DOHH2 (cell line): ENCODE data around the gene ZNF286A.

Experiments used
- H3F3A ChIP-seq: fragments of 200-600 bp; sonication (generic), shearing (Covaris generic); 2 replicates; pipeline ENCODE4 v1.6.0; 2016; ENCODE audit warnings: antibody characterized with exemption, mild to moderate bottlenecking; ENCODE audit not compliant: control insufficient read depth, insufficient read depth
- H3K27ac ChIP-seq: fragments of 200-600 bp; sonication (generic); 2 replicates; pipeline ENCODE4 v1.5.1; 2014; ENCODE audit warnings: low read depth, mild to moderate bottlenecking, low read length, moderate library complexity
- H3K27me3 ChIP-seq: fragments of 200-600 bp; sonication (generic); 2 replicates; pipeline ENCODE4 v1.6.1; 2014; ENCODE audit warnings: mild to moderate bottlenecking, low read length, mixed read lengths; ENCODE audit not compliant: control insufficient read depth
- H3K36me3 ChIP-seq: fragments of 200-600 bp; sonication (generic); 2 replicates; pipeline ENCODE4 v1.6.1; 2014; ENCODE audit warnings: mild to moderate bottlenecking, low read length, moderate library complexity, mixed read lengths; ENCODE audit not compliant: control insufficient read depth
- H3K4me1 ChIP-seq: fragments of 200-600 bp; sonication (generic); 2 replicates; pipeline ENCODE4 v1.6.1; 2014; ENCODE audit warnings: mild to moderate bottlenecking, low read length, mixed read lengths; ENCODE audit not compliant: control insufficient read depth
- H3K4me2 ChIP-seq: fragments of 200-600 bp; sonication (generic); 2 replicates; pipeline ENCODE4 v1.6.0; 2014; ENCODE audit warnings: mild to moderate bottlenecking, low read length, moderate library complexity
- H3K4me3 ChIP-seq: fragments of 200-600 bp; sonication (generic); 2 replicates; pipeline ENCODE4 v1.5.1; 2014; ENCODE audit warnings: mild to moderate bottlenecking, low read length, mixed read lengths
- H3K79me2 ChIP-seq: fragments of 200-600 bp; sonication (generic); 2 replicates; pipeline ENCODE4 v1.6.1; 2014; ENCODE audit warnings: mild to moderate bottlenecking, low read length, mixed read lengths; ENCODE audit not compliant: control insufficient read depth
- H3K9me2 ChIP-seq: fragments of 200-600 bp; sonication (generic); replicated peaks from 2 replicates; pipeline ENCODE4 v1.6.1; 2014; ENCODE audit warnings: mild to moderate bottlenecking, low read length, mixed read lengths; ENCODE audit not compliant: control insufficient read depth
- H3K9me3 ChIP-seq: fragments of 200-600 bp; sonication (generic); 2 replicates; pipeline ENCODE4 v1.6.1; 2014; ENCODE audit warnings: antibody characterized with exemption, low read length, mixed read lengths; ENCODE audit not compliant: control insufficient read depth, insufficient read depth
- H4K20me1 ChIP-seq: fragments of 200-600 bp; sonication (generic); 2 replicates; pipeline ENCODE4 v1.6.0; 2014; ENCODE audit warnings: low read depth, mild to moderate bottlenecking, antibody characterized with exemption, low read length, moderate library complexity; ENCODE audit not compliant: control insufficient read depth, insufficient read depth
- EZH2phosphoT487 ChIP-seq: fragments of 200-600 bp; sonication (generic); IDR thresholded peaks from 2 replicates; pipeline ENCODE4 v1.6.1; 2017; ENCODE audit warnings: borderline replicate concordance, mild to moderate bottlenecking, antibody characterized with exemption, low read length, moderate library complexity, mixed read lengths
- TF ChIP-seq, protein P1 (sequence below): fragments of 200-600 bp; sonication (generic); IDR thresholded peaks from one replicate; pipeline ENCODE4 v1.5.1; 2014; ENCODE audit warnings: antibody characterized with exemption, mild to moderate bottlenecking, low read depth, low read length; ENCODE audit not compliant: poor library complexity, severe bottlenecking

ZNF286A gene

GRCh38 chr17:15741624-15742023 is 42.1 kb downstream of the ZNF286A start:
- Histone ChIP-seq H3K27ac (no peak overlapping the region), H3K9me2 (no peaks in the 10 kb centered on the region), H3K4me1 (peaks cover under 1% of the 10 kb centered on the region), H3K36me3 (no peaks in the 10 kb centered on the region), H4K20me1 (no peaks in the 10 kb centered on the region), H3K27me3 (no peaks in the 10 kb centered on the region; the same call in 1 of the 2 replicates), H3K4me3 (no peak overlapping the region), H3K79me2 (no peaks in the 10 kb centered on the region), H3K9me3 (no peaks in the 10 kb centered on the region), H3K4me2 (no peak overlapping the region), H3F3A (no peaks in the 10 kb centered on the region)
- TF ChIP-seq, protein P1, sequence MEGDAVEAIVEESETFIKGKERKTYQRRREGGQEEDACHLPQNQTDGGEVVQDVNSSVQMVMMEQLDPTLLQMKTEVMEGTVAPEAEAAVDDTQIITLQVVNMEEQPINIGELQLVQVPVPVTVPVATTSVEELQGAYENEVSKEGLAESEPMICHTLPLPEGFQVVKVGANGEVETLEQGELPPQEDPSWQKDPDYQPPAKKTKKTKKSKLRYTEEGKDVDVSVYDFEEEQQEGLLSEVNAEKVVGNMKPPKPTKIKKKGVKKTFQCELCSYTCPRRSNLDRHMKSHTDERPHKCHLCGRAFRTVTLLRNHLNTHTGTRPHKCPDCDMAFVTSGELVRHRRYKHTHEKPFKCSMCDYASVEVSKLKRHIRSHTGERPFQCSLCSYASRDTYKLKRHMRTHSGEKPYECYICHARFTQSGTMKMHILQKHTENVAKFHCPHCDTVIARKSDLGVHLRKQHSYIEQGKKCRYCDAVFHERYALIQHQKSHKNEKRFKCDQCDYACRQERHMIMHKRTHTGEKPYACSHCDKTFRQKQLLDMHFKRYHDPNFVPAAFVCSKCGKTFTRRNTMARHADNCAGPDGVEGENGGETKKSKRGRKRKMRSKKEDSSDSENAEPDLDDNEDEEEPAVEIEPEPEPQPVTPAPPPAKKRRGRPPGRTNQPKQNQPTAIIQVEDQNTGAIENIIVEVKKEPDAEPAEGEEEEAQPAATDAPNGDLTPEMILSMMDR, result no peak
- TF ChIP-seq EZH2phosphoT487, result no peak

GRCh38 chr17:15742051-15742795 is 42.7 kb downstream of the ZNF286A start:
- no peaks in the 10 kb centered on the region for H4K20me1 ChIP-seq
- H3F3A ChIP-seq, result no peaks in the 10 kb centered on the region
- no peak overlapping the region for H3K4me3 ChIP-seq
- TF ChIP-seq, protein P1, result no peak
- no peak for TF ChIP-seq EZH2phosphoT487
- H3K9me2 ChIP-seq, result no peaks in the 10 kb centered on the region
- no peaks in the 10 kb centered on the region for H3K9me3 ChIP-seq
- H3K4me1 ChIP-seq, result peaks cover 6% of the 10 kb centered on the region
- no peak overlapping the region for H3K27ac ChIP-seq
- H3K4me2 ChIP-seq, result no peak overlapping the region
- no peaks in the 10 kb centered on the region for H3K79me2 ChIP-seq
- H3K27me3 ChIP-seq, result no peaks in the 10 kb centered on the region; the same call in 1 of the 2 replicates
- no peaks in the 10 kb centered on the region for H3K36me3 ChIP-seq

GRCh38 chr17:15742921-15743320 is 43.4 kb downstream of the ZNF286A start:
- H4K20me1 ChIP-seq, result no peaks in the 10 kb centered on the region
- TF ChIP-seq EZH2phosphoT487, result no peak
- TF ChIP-seq, protein P1, result no peak
- no peak overlapping the region for H3K27ac ChIP-seq
- H3K9me3 ChIP-seq, result no peaks in the 10 kb centered on the region
- no peaks in the 10 kb centered on the region for H3K36me3 ChIP-seq
- no peaks in the 10 kb centered on the region for H3K79me2 ChIP-seq
- peaks cover 10% of the 10 kb centered on the region for H3K4me1 ChIP-seq
- no peaks in the 10 kb centered on the region for H3K9me2 ChIP-seq
- no peak overlapping the region for H3K4me2 ChIP-seq
- H3K27me3 ChIP-seq, result no peaks in the 10 kb centered on the region; the same call in 1 of the 2 replicates
- no peaks in the 10 kb centered on the region for H3F3A ChIP-seq
- no peak overlapping the region for H3K4me3 ChIP-seq
